ENCODE measurements around the gene TYSND1.
"Not testable (repeated sequence)": the region's sequence is repeated elsewhere in the genome, so short reads cannot be mapped to it uniquely, and the experiment has no call there.

- not testable (repeated sequence) for TF ChIP-seq SRSF1 (optimal IDR thresholded peaks at IDR 0.05; ENCODE audit: low read depth, low read length); SMARCE1 (IDR thresholded peaks at IDR 0.05; ENCODE audit: borderline replicate concordance); PCBP2 (optimal IDR thresholded peaks at IDR 0.05; ENCODE audit: low read depth, low read length, poor library complexity, severe bottlenecking); HIVEP1 (CRISPR knock-in tag; IDR thresholded peaks at IDR 0.05); ZNF878 (CRISPR knock-in tag; IDR thresholded peaks at IDR 0.05); CHD2 (IDR thresholded peaks at IDR 0.05; ENCODE audit: low read depth, low read length)
- TF ChIP-seq, protein P1, sequence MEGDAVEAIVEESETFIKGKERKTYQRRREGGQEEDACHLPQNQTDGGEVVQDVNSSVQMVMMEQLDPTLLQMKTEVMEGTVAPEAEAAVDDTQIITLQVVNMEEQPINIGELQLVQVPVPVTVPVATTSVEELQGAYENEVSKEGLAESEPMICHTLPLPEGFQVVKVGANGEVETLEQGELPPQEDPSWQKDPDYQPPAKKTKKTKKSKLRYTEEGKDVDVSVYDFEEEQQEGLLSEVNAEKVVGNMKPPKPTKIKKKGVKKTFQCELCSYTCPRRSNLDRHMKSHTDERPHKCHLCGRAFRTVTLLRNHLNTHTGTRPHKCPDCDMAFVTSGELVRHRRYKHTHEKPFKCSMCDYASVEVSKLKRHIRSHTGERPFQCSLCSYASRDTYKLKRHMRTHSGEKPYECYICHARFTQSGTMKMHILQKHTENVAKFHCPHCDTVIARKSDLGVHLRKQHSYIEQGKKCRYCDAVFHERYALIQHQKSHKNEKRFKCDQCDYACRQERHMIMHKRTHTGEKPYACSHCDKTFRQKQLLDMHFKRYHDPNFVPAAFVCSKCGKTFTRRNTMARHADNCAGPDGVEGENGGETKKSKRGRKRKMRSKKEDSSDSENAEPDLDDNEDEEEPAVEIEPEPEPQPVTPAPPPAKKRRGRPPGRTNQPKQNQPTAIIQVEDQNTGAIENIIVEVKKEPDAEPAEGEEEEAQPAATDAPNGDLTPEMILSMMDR (CRISPR knock-in tag; IDR thresholded peaks at IDR 0.05), result not testable (repeated sequence)
Measured at GRCh38 chr10:70123166-70123565, 23.3 kb downstream of the TYSND1 start.

Data from HepG2 (cell line).